ENCODE measurements around the gene ATAD3B. TPM values are rescaled to one million over a fixed set of nuclear protein-coding genes. Genes with fewer than 3 reads are reported as not detected.
A peak's percentile ranks its signal among the peaks of the same experiment; 100 is the strongest.
"Not testable (repeated sequence)": the region's sequence is repeated elsewhere in the genome, so short reads cannot be mapped to it uniquely, and the experiment has no call there.

Gene ATAD3B
- polyA plus RNA-seq, 2 of the 4 experiments (the other 2 are of a cell fraction) = 0.21 to 0.99 TPM

- FAIRE-seq (no peak), DNase-seq (ENCODE audit: low read depth in 1 of 2, low spot score in 1 of 2) (no peak), ATAC-seq (no peak)
- no peaks in the 10 kb centered on the region for H3K9me3 ChIP-seq
- H3K4me1 ChIP-seq = peaks cover 28% of the 10 kb centered on the region
- ChIA-PET CTCF (interaction anchor here (2.1 kb wide), 1 partner anchor 13 kb away, joined by 12 read pairs; no protein-coding TSS in a partner anchor), POLR2A (no interaction called here)
- peak overlapping the region; percentile 95 for H3K4me2 ChIP-seq
- TF ChIP-seq FOSB (CRISPR knock-in tag; IDR thresholded peaks at IDR 0.05) (no peak), BHLHE40 (IDR thresholded peaks at IDR 0.05; ENCODE audit: low read depth, low read length) (no peak), ZSCAN20 (CRISPR knock-in tag; IDR thresholded peaks at IDR 0.05) (no peak), USF2 (IDR thresholded peaks at IDR 0.05) (no peak), FOXS1 (CRISPR knock-in tag; IDR thresholded peaks at IDR 0.05) (no peak), KDM5A (IDR thresholded peaks at IDR 0.05) (no peak), HMGXB4 (CRISPR knock-in tag; IDR thresholded peaks at IDR 0.05; ENCODE audit: borderline replicate concordance) (no peak), ZFP36 (IDR thresholded peaks at IDR 0.05; ENCODE audit: borderline replicate concordance, partially characterized antibody) (no peak), CHD4 (IDR thresholded peaks at IDR 0.05; ENCODE audit: borderline replicate concordance) (no peak), CBX2 (IDR thresholded peaks at IDR 0.05; ENCODE audit: borderline replicate concordance, low read depth) (no peak), CHD2 (IDR thresholded peaks at IDR 0.05; ENCODE audit: low read length, partially characterized antibody) (no peak), CEBPB (IDR thresholded peaks at IDR 0.05) (no peak), FOSL2 (IDR thresholded peaks at IDR 0.05) (no peak), FOSL2 (CRISPR knock-in tag; IDR thresholded peaks at IDR 0.05) (no peak)
- peak overlapping the region; percentile 61 for H3K4me3 ChIP-seq
- peak overlapping the region; percentile 81 to 96 for H3K27ac ChIP-seq
- WGBS (ENCODE audit: missing lambda C conversion rate) = no CpG with 5 or more reads among the region's 22 CpGs
Observed at GRCh38 chr1:1427820-1428148, 43.8 kb upstream of the ATAD3B start.

GRCh38 chr1:1428174-1428573 lies 43.4 kb upstream of the ATAD3B start:
- H3K9me3 ChIP-seq = no peaks in the 10 kb centered on the region
- ChIA-PET CTCF (interaction anchor here (1.4 to 2.1 kb wide), 2 partner anchors 9 to 13 kb away, joined by 3 to 12 read pairs; no protein-coding TSS in a partner anchor), POLR2A (no interaction called here)
- no peak overlapping the region for H3K4me3 ChIP-seq
- H3K4me1 ChIP-seq = peaks cover 31% of the 10 kb centered on the region
- ATAC-seq = no peak
- no peak for FAIRE-seq
- WGBS (ENCODE audit: missing lambda C conversion rate) = 83% methylated on average over 5 of the region's 19 CpGs
- TF ChIP-seq RNF2 (IDR thresholded peaks at IDR 0.05; ENCODE audit: borderline replicate concordance, low read depth) (no peak), RFX5 (IDR thresholded peaks at IDR 0.05) (no peak), RAD21 (conservative IDR thresholded peaks at IDR 0.05 in 1 of 2, IDR thresholded peaks at IDR 0.05 in 1 of 2) (no peak), NFE2L2 (conservative IDR thresholded peaks at IDR 0.05; ENCODE audit: low read length) (no peak), HES2 (IDR thresholded peaks at IDR 0.05) (no peak), FOSB (CRISPR knock-in tag; IDR thresholded peaks at IDR 0.05) (no peak), SREBF2 (IDR thresholded peaks at IDR 0.05) (no peak), ZC3H11A (IDR thresholded peaks at IDR 0.05) (no peak), REST (IDR thresholded peaks at IDR 0.05) (no peak), RCOR1 (IDR thresholded peaks at IDR 0.05; ENCODE audit: low read depth, low read length) (no peak), USF2 (IDR thresholded peaks at IDR 0.05) (no peak), MAFK (IDR thresholded peaks at IDR 0.05; ENCODE audit: partially characterized antibody) (no peak), KDM1A (IDR thresholded peaks at IDR 0.05; ENCODE audit: low read depth) (no peak), ESRRA (IDR thresholded peaks at IDR 0.05; ENCODE audit: borderline replicate concordance, low read length) (no peak)
- H3K4me2 ChIP-seq = no peak overlapping the region
- no peak overlapping the region for H3K27ac ChIP-seq
- DNase-seq (ENCODE audit: low read depth in 1 of 2, low spot score in 1 of 2) = peak in 1 of 2 experiments; percentile 17

GRCh38 chr1:1428967-1429366 lies 42.6 kb upstream of the ATAD3B start:
- ATAC-seq; H3K9me3 ChIP-seq; H3K4me2 ChIP-seq; H3K4me3 ChIP-seq; H3K27ac ChIP-seq; FAIRE-seq; DNase-seq (ENCODE audit: low read depth in 1 of 2, low spot score in 1 of 2): not testable (repeated sequence)
- CTCF ChIA-PET = interaction anchor here (0.7 to 2.1 kb wide), 4 partner anchors 8 to 514 kb away, joined by 3 to 12 read pairs (median 3); no protein-coding TSS in a partner anchor
- WGBS (ENCODE audit: missing lambda C conversion rate) = 94% methylated on average over 4 of the region's 6 CpGs
- POLR2A ChIA-PET = interaction anchor here (1.0 kb wide), 1 partner anchor 21 kb away, joined by 3 read pairs; no protein-coding TSS in a partner anchor
- peaks cover 39% of the 10 kb centered on the region for H3K4me1 ChIP-seq
